Stimulated activated CD4-positive, alpha-beta T cell treated with anti-CD3 and anti-CD28 coated beads, Interleukin-2, amount 100 ng/mL, for 4 hours (primary cell): Measurements from ENCODE around the gene PEAK1.

Source experiments
- DNase-seq: peaks from one replicate; pipeline ENCODE4 v3.0.0-alpha.2; 2020; ENCODE audit warnings: low read depth

Gene PEAK1

GRCh38 chr15:77358545-77359240 is 61.2 kb downstream of the PEAK1 start:
- no peak for DNase-seq

- no peak for DNase-seq
Observed at GRCh38 chr15:77356305-77356704, 63.6 kb downstream of the PEAK1 start.

GRCh38 chr15:77355321-77355720 is 64.6 kb downstream of the PEAK1 start:
- DNase-seq = no peak

- DNase-seq = no peak
Observed at GRCh38 chr15:77354063-77354462, 65.8 kb downstream of the PEAK1 start.

GRCh38 chr15:77352887-77353286 is 67.0 kb downstream of the PEAK1 start:
- DNase-seq = no peak

GRCh38 chr15:77350792-77351191 is 69.1 kb downstream of the PEAK1 start:
- DNase-seq = no peak

GRCh38 chr15:77349666-77350065 is 70.2 kb downstream of the PEAK1 start:
- no peak for DNase-seq

GRCh38 chr15:77348511-77348910 is 71.4 kb downstream of the PEAK1 start:
- no peak for DNase-seq

- no peak for DNase-seq
Observed at GRCh38 chr15:77347197-77347596, 72.7 kb downstream of the PEAK1 start.

GRCh38 chr15:77346245-77347036 is 73.5 kb downstream of the PEAK1 start:
- DNase-seq = no peak

- no peak for DNase-seq
Observed at GRCh38 chr15:77342807-77343206, 77.1 kb downstream of the PEAK1 start.

GRCh38 chr15:77340245-77340644 is 79.7 kb downstream of the PEAK1 start:
- no peak for DNase-seq

GRCh38 chr15:77336006-77336405 is 83.9 kb downstream of the PEAK1 start:
- DNase-seq = no peak

GRCh38 chr15:77335298-77335697 is 84.6 kb downstream of the PEAK1 start:
- no peak for DNase-seq

- no peak for DNase-seq
Observed at GRCh38 chr15:77333166-77333565, 86.7 kb downstream of the PEAK1 start.

GRCh38 chr15:77329202-77329601 is 90.7 kb downstream of the PEAK1 start:
- DNase-seq = no peak

- no peak for DNase-seq
Observed at GRCh38 chr15:77327844-77328529, 91.9 kb downstream of the PEAK1 start.

GRCh38 chr15:77327168-77327567 is 92.7 kb downstream of the PEAK1 start:
- no peak for DNase-seq

GRCh38 chr15:77326366-77326765 is 93.5 kb downstream of the PEAK1 start:
- DNase-seq = no peak

GRCh38 chr15:77312523-77312922 is 107.4 kb downstream of the PEAK1 start:
- no peak for DNase-seq

- DNase-seq = no peak
Observed at GRCh38 chr15:77311618-77312398, 108.1 kb downstream of the PEAK1 start.

GRCh38 chr15:77311020-77311419 is 108.9 kb downstream of the PEAK1 start:
- DNase-seq = no peak
